ENCODE results near the gene CERK.

Gene CERK

DNA sequence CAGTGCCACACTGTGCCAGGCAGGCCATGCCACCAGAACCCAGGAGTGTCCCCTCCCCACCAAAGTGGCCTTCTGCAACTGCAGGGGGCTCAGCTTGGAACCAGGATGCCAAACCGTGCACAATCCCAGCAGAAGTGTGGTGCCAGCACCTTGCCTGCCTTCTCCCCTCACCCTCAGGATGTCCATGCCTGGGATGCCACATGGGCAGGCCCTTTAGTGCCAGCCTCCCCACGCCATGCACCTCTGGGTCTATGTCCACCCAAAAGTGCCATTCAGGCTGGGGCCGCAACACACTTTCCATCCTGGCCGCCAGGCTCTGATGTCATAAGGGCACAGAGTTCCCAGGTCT, 15.7 kb upstream of the CERK start:
- Histone ChIP-seq H3K79me2 (ENCODE audit: control insufficient read depth, insufficient read depth, low read length) (no peaks in the 10 kb centered on the region), H3K9ac (ENCODE audit: low read length) (no peak overlapping the region), H3K23ac (ENCODE audit: low read length) (no peak overlapping the region), H3K4me1 (ENCODE audit: control insufficient read depth, low read depth, low read length) (no peaks in the 10 kb centered on the region), H3K79me1 (ENCODE audit: low read length) (no peaks in the 10 kb centered on the region), H3K4me2 (ENCODE audit: low read length) (no peak overlapping the region), H2BK120ac (ENCODE audit: low read depth, low read length) (no peak overlapping the region), H2BK5ac (ENCODE audit: low read length) (no peak overlapping the region), H3K36me3 (ENCODE audit: control insufficient read depth, insufficient read depth, low read length) (no peaks in the 10 kb centered on the region), H2BK15ac (replicated peaks; ENCODE audit: low read depth) (no peak overlapping the region), H3K56ac (ENCODE audit: low read length) (no peak overlapping the region), H2AK5ac (ENCODE audit: low read length) (no peak overlapping the region), H3K27ac (ENCODE audit: low read depth, low read length) (no peak overlapping the region), H3K27me3 (ENCODE audit: insufficient read depth, low read length, poor library complexity) (no peaks in the 10 kb centered on the region), H3K4ac (ENCODE audit: low read depth, low read length) (no peak overlapping the region), H4K5ac (ENCODE audit: low read length) (no peak overlapping the region), H3K4me3 (ENCODE audit: low read length) (no peak overlapping the region), H3K18ac (ENCODE audit: low read length) (no peak overlapping the region), H4K8ac (ENCODE audit: low read depth, low read length) (no peak overlapping the region)
- WGBS (ENCODE audit: extremely low coverage, insufficient coverage, low lambda C conversion rate) = no CpG with 5 or more reads among the region's 4 CpGs
- DNase-seq = no peak

GRCh38 chr22:46753360-46753759, 15.3 kb upstream of the CERK start:
- H3K18ac ChIP-seq (ENCODE audit: low read length) = no peak overlapping the region
- no peak overlapping the region for H4K8ac ChIP-seq (ENCODE audit: low read depth, low read length)
- WGBS (ENCODE audit: extremely low coverage, insufficient coverage, low lambda C conversion rate) = no CpG with 5 or more reads among the region's 8 CpGs
- H3K27me3 ChIP-seq (ENCODE audit: insufficient read depth, low read length, poor library complexity) = no peaks in the 10 kb centered on the region
- no peak overlapping the region for H3K4me3 ChIP-seq (ENCODE audit: low read length)
- no peak overlapping the region for H3K4me2 ChIP-seq (ENCODE audit: low read length)
- H2BK15ac ChIP-seq (replicated peaks; ENCODE audit: low read depth) = no peak overlapping the region
- H3K4ac ChIP-seq (ENCODE audit: low read depth, low read length) = no peak overlapping the region
- H3K56ac ChIP-seq (ENCODE audit: low read length) = no peak overlapping the region
- no peak overlapping the region for H2BK5ac ChIP-seq (ENCODE audit: low read length)
- no peak overlapping the region for H2AK5ac ChIP-seq (ENCODE audit: low read length)
- no peak overlapping the region for H3K23ac ChIP-seq (ENCODE audit: low read length)
- no peak overlapping the region for H4K5ac ChIP-seq (ENCODE audit: low read length)
- H3K27ac ChIP-seq (ENCODE audit: low read depth, low read length) = no peak overlapping the region
- no peak overlapping the region for H2BK120ac ChIP-seq (ENCODE audit: low read depth, low read length)
- no peaks in the 10 kb centered on the region for H3K36me3 ChIP-seq (ENCODE audit: control insufficient read depth, insufficient read depth, low read length)
- no peaks in the 10 kb centered on the region for H3K79me2 ChIP-seq (ENCODE audit: control insufficient read depth, insufficient read depth, low read length)
- H3K4me1 ChIP-seq (ENCODE audit: control insufficient read depth, low read depth, low read length) = no peaks in the 10 kb centered on the region
- H3K79me1 ChIP-seq (ENCODE audit: low read length) = no peaks in the 10 kb centered on the region
- no peak overlapping the region for H3K9ac ChIP-seq (ENCODE audit: low read length)
- no peak for DNase-seq

DNA sequence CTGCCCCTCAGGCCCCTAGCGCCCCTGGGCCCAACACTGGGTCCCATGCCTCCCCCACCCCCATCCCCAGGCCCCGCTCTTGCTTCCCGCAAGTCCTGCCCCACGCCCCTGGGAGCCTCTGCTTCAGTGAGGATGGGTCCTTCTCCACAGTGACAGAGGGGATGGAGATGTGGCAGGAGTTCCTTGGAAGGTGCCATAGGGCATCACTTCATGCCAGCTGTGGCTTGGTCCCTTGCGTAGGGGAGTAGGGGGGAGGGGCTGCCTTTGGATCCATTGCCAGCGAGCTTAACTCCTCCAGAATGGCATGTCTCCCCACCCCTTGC, 14.9 kb upstream of the CERK start:
- H3K9ac ChIP-seq (ENCODE audit: low read length) = no peak overlapping the region
- H3K4me3 ChIP-seq (ENCODE audit: low read length) = no peak overlapping the region
- no peak overlapping the region for H4K5ac ChIP-seq (ENCODE audit: low read length)
- H3K36me3 ChIP-seq (ENCODE audit: control insufficient read depth, insufficient read depth, low read length) = no peaks in the 10 kb centered on the region
- no peak overlapping the region for H3K4me2 ChIP-seq (ENCODE audit: low read length)
- H3K18ac ChIP-seq (ENCODE audit: low read length) = no peak overlapping the region
- H3K4me1 ChIP-seq (ENCODE audit: control insufficient read depth, low read depth, low read length) = no peaks in the 10 kb centered on the region
- no peaks in the 10 kb centered on the region for H3K79me2 ChIP-seq (ENCODE audit: control insufficient read depth, insufficient read depth, low read length)
- H2BK120ac ChIP-seq (ENCODE audit: low read depth, low read length) = no peak overlapping the region
- no peak overlapping the region for H3K27ac ChIP-seq (ENCODE audit: low read depth, low read length)
- no peak overlapping the region for H2BK5ac ChIP-seq (ENCODE audit: low read length)
- no peak overlapping the region for H4K8ac ChIP-seq (ENCODE audit: low read depth, low read length)
- WGBS (ENCODE audit: extremely low coverage, insufficient coverage, low lambda C conversion rate) = no CpG with 5 or more reads among the region's 6 CpGs
- H2BK15ac ChIP-seq (replicated peaks; ENCODE audit: low read depth) = no peak overlapping the region
- H3K23ac ChIP-seq (ENCODE audit: low read length) = no peak overlapping the region
- H3K27me3 ChIP-seq (ENCODE audit: insufficient read depth, low read length, poor library complexity) = no peaks in the 10 kb centered on the region
- H3K56ac ChIP-seq (ENCODE audit: low read length) = no peak overlapping the region
- no peak overlapping the region for H2AK5ac ChIP-seq (ENCODE audit: low read length)
- H3K79me1 ChIP-seq (ENCODE audit: low read length) = no peaks in the 10 kb centered on the region
- H3K4ac ChIP-seq (ENCODE audit: low read depth, low read length) = no peak overlapping the region
- DNase-seq = no peak

- no peak overlapping the region for H3K27ac ChIP-seq (ENCODE audit: low read depth, low read length)
- no peaks in the 10 kb centered on the region for H3K4me1 ChIP-seq (ENCODE audit: control insufficient read depth, low read depth, low read length)
- no peaks in the 10 kb centered on the region for H3K27me3 ChIP-seq (ENCODE audit: insufficient read depth, low read length, poor library complexity)
- no peak overlapping the region for H3K18ac ChIP-seq (ENCODE audit: low read length)
- H3K4me2 ChIP-seq (ENCODE audit: low read length) = no peak overlapping the region
- H3K4ac ChIP-seq (ENCODE audit: low read depth, low read length) = no peak overlapping the region
- H3K36me3 ChIP-seq (ENCODE audit: control insufficient read depth, insufficient read depth, low read length) = no peaks in the 10 kb centered on the region
- DNase-seq = no peak
- no peaks in the 10 kb centered on the region for H3K79me2 ChIP-seq (ENCODE audit: control insufficient read depth, insufficient read depth, low read length)
- WGBS (ENCODE audit: extremely low coverage, insufficient coverage, low lambda C conversion rate) = no CpG with 5 or more reads among the region's 11 CpGs
- H2BK15ac ChIP-seq (replicated peaks; ENCODE audit: low read depth) = no peak overlapping the region
- H2AK5ac ChIP-seq (ENCODE audit: low read length) = no peak overlapping the region
- no peak overlapping the region for H3K9ac ChIP-seq (ENCODE audit: low read length)
- no peaks in the 10 kb centered on the region for H3K79me1 ChIP-seq (ENCODE audit: low read length)
- H2BK5ac ChIP-seq (ENCODE audit: low read length) = no peak overlapping the region
- no peak overlapping the region for H4K5ac ChIP-seq (ENCODE audit: low read length)
- no peak overlapping the region for H3K4me3 ChIP-seq (ENCODE audit: low read length)
- no peak overlapping the region for H4K8ac ChIP-seq (ENCODE audit: low read depth, low read length)
- H3K56ac ChIP-seq (ENCODE audit: low read length) = no peak overlapping the region
- H3K23ac ChIP-seq (ENCODE audit: low read length) = no peak overlapping the region
- H2BK120ac ChIP-seq (ENCODE audit: low read depth, low read length) = no peak overlapping the region
Measured at GRCh38 chr22:46752286-46752987, 14.4 kb upstream of the CERK start.

DNA sequence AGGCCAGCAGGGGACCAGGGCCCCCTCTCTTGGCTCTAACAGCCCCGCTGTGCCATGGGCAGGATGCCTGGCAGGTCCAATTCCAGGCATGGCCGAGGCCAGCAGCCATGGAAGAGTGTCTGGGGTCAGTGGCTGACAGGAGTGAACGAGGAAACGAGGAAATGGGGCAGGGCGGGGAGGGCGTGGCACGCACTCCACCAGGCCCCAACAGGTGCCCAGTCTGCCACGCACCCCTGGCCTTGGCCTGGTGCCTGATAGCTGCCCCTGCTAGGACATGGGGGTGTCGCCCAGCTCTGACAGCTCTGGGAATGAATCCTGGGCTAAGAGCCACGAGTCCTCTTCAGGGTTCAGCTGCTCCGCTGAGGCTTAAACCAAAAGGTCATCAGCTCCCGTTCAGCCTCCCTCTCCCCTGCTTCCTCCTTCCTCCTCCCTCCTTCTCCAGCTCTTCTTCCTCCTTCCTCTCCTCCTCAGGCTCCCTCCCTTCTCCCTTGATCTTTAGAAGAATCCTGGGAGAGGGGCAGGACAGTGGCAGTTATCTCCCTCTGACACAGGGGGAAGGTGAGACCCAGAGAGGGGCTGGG, 12.9 kb upstream of the CERK start:
- Histone ChIP-seq H3K4me2 (ENCODE audit: low read length) (no peak overlapping the region), H4K5ac (ENCODE audit: low read length) (no peak overlapping the region), H4K8ac (ENCODE audit: low read depth, low read length) (no peak overlapping the region), H3K4me3 (ENCODE audit: low read length) (no peak overlapping the region), H3K56ac (ENCODE audit: low read length) (no peak overlapping the region), H2BK15ac (replicated peaks; ENCODE audit: low read depth) (no peak overlapping the region), H3K4ac (ENCODE audit: low read depth, low read length) (no peak overlapping the region), H3K4me1 (ENCODE audit: control insufficient read depth, low read depth, low read length) (no peaks in the 10 kb centered on the region), H2BK5ac (ENCODE audit: low read length) (no peak overlapping the region), H3K27ac (ENCODE audit: low read depth, low read length) (no peak overlapping the region), H2BK120ac (ENCODE audit: low read depth, low read length) (no peak overlapping the region), H3K79me2 (ENCODE audit: control insufficient read depth, insufficient read depth, low read length) (no peaks in the 10 kb centered on the region), H3K23ac (ENCODE audit: low read length) (no peak overlapping the region), H3K79me1 (ENCODE audit: low read length) (no peaks in the 10 kb centered on the region), H3K9ac (ENCODE audit: low read length) (no peak overlapping the region), H3K27me3 (ENCODE audit: insufficient read depth, low read length, poor library complexity) (no peaks in the 10 kb centered on the region), H3K18ac (ENCODE audit: low read length) (no peak overlapping the region), H2AK5ac (ENCODE audit: low read length) (no peak overlapping the region), H3K36me3 (ENCODE audit: control insufficient read depth, insufficient read depth, low read length) (no peaks in the 10 kb centered on the region)
- no peak for DNase-seq
- no CpG with 5 or more reads among the region's 12 CpGs for WGBS (ENCODE audit: extremely low coverage, insufficient coverage, low lambda C conversion rate)

DNA sequence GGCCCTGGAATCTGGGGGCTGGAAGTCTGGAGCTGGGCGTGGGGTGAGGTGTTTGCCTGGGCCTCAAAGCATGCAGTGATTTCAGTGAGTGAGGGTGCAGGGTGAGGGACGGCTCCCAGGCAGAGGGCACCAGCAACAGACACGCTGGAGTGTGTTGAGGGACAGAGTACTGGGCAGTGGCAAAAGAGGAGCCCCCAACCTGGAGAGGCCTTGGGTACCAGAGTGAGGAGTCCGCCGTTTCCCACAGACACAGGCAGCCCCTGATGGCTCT, 12.4 kb upstream of the CERK start:
- no CpG with 5 or more reads among the region's 5 CpGs for WGBS (ENCODE audit: extremely low coverage, insufficient coverage, low lambda C conversion rate)
- no peak overlapping the region for H2BK5ac ChIP-seq (ENCODE audit: low read length)
- H3K56ac ChIP-seq (ENCODE audit: low read length) = no peak overlapping the region
- DNase-seq = no peak
- H4K5ac ChIP-seq (ENCODE audit: low read length) = no peak overlapping the region
- H3K4me3 ChIP-seq (ENCODE audit: low read length) = no peak overlapping the region
- no peak overlapping the region for H3K4me2 ChIP-seq (ENCODE audit: low read length)
- H2BK15ac ChIP-seq (replicated peaks; ENCODE audit: low read depth) = no peak overlapping the region
- H3K9ac ChIP-seq (ENCODE audit: low read length) = no peak overlapping the region
- H3K27ac ChIP-seq (ENCODE audit: low read depth, low read length) = no peak overlapping the region
- H3K79me2 ChIP-seq (ENCODE audit: control insufficient read depth, insufficient read depth, low read length) = no peaks in the 10 kb centered on the region
- H3K79me1 ChIP-seq (ENCODE audit: low read length) = no peaks in the 10 kb centered on the region
- H4K8ac ChIP-seq (ENCODE audit: low read depth, low read length) = no peak overlapping the region
- H3K4me1 ChIP-seq (ENCODE audit: control insufficient read depth, low read depth, low read length) = no peaks in the 10 kb centered on the region
- H3K18ac ChIP-seq (ENCODE audit: low read length) = no peak overlapping the region
- no peaks in the 10 kb centered on the region for H3K36me3 ChIP-seq (ENCODE audit: control insufficient read depth, insufficient read depth, low read length)
- H2BK120ac ChIP-seq (ENCODE audit: low read depth, low read length) = no peak overlapping the region
- no peaks in the 10 kb centered on the region for H3K27me3 ChIP-seq (ENCODE audit: insufficient read depth, low read length, poor library complexity)
- no peak overlapping the region for H2AK5ac ChIP-seq (ENCODE audit: low read length)
- no peak overlapping the region for H3K4ac ChIP-seq (ENCODE audit: low read depth, low read length)
- no peak overlapping the region for H3K23ac ChIP-seq (ENCODE audit: low read length)
